NCI-H2107 treated with DMSO at 0.1 percent for 48 hours (cell line): Measurements from ENCODE around the gene FOXA3.
A peak's percentile ranks its signal among the peaks of the same experiment; 100 is the strongest.

ENCODE experiments used
- DNase-seq: peaks from one replicate; lab custom pipeline; 2025; ENCODE audit not compliant: unreplicated experiment; lab: John Stamatoyannopoulos, UW

The FOXA3 gene

DNA sequence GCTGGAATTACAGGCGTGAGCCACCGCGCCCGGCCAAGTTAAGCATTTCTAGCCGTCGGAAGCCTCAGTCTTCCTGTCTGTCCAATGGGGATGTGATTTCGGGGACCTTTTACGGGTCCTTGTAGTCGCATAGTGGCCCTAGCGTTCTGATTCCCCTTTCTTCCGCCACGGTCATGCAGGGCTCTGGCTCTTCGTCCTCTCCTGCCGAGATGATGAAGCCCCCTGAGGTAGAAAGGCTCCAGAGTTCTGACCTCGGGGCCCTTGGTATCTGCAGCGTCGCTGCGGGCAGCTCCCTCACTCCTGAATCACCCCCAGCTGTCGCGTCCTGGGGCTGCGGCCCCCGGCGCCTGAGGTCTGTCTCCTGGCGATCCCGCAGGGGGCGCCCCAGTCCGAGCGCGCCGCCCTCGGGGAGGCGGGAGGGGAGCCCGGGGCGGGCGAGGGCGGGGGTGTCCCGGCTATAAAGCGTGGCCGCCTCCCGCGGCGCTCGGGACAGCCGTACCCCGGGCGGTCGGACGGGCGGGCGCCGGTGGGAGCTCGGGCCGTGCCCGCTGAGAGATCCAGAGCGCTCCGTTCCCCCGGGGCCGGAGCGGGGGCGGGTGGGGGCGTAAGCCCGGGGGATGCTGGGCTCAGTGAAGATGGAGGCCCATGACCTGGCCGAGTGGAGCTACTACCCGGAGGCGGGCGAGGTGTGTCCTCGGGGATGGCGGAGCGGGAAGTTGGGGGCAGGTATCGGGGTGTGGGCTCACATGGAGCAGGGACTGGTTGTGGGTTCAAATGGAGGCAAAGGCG, at the start of gene FOXA3:
Gene FOXA3, plus strand, starts transcription at position 487 of the 789 bp plus-strand sequence. Its CDS starts 131 bp downstream, at position 618.
- DNase-seq, result no peak

DNA sequence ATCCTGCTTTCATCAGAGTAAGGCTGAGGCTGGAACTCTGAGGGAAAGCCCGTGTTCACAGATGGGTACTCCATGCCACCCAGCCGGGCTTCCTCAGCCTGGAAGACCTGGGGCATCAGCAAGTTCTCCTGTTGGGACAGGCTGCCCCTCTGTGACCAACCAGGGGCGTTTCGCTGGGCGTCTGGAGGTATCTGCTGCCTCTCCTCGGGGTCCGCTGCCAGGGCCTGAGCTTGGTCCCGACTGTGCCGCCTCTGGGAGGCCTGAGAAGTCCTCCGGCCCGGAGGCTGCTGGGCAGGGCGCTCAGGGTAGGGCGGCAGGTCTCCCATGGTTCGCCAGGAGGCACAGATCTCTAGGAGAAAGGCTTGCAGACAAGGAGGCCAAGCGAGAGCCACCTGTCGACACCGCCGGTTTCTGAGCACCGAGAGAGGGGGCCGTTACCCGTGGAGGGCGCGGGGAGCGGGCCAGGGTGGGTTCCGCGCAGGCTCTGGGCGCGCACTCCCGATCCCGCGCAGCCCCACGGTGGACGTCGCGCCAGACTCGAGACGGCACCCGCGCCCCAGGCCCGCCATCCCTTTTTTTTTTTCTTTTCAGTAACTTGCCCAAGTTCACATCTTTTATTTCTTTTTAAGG, 49.2 kb upstream of the FOXA3 start, which contains the start of gene RSPH6A:
Gene RSPH6A, minus strand, starts transcription at position 458 of the 630 bp plus-strand sequence. Its CDS starts 132 bp downstream, at position 326.
- DNase-seq, result no peak

DNA sequence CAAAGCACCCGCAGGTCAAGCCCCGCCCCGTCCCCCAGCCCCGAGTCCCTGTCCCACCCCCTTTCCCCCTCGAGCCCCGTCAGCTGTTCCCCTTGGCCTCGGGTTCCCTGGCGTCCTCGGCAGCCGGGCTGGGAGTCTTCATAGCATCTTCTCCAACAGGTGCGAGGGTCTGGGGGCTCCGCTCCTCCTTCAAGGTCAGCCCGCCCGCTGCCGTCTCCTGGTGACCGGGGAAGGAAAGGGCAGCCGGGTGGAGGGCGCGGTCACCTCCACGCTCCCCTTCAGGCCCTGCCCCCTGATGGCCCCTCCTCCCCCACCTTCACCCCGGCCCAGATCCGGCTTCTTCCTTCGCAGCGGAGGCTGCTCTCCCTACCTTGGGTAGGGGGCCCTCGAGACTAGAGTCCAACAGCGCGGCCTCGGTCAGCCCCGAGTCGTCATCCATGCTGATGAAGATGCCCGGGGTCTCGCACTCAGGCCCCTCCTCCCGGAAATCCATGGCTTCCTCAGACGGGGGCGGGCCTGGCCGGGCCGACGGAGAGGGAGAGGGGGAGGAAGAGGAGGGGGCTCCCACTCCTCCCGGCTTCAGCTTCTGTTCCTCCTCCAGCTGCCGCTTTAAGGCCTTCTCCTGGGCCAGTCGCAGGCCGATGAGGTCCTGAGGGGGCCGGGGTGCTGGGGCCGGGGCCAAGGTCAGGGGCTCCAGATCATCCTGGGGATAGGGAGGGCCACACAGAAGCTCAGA, 48.5 kb upstream of the FOXA3 start:
- no peak for DNase-seq

DNA sequence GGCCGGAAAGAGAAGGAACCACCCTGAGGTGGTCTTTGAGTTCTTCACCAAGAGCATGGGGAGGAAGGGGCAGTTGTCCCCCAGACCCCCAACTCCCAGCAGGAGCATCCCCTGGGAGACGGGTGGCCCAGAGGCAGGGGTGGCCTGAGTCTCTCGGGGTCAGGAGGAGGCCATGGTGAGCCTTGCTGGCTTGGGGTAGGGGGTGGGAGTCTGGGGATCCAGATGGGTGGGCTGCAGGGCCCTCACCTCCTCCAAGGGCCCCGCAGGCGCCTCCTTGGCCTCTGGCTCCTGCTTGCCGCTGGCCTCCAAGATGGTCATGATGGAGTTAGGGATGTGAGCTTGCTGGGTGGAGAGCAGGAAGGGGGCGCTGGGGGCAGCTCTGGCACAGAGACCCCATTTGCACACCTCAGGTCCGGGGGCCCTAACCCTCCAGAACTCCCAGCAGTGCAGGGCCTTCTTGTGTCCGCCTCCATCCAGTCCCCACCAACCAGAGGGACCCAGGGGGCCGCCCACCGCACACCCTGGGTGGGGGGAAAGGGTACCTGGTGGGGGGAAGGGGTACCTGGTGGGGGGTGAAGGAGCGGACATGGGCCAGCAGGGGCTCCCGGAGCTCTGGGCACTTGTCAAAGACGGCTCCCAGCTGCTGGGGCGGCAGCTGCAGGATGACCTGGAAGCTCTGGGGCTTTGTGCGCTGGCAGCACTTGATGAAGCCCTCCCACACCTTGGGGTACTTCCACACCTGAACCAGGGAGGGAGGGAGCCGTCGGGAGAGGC, 47.7 kb upstream of the FOXA3 start:
- DNase-seq, result no peak

DNA sequence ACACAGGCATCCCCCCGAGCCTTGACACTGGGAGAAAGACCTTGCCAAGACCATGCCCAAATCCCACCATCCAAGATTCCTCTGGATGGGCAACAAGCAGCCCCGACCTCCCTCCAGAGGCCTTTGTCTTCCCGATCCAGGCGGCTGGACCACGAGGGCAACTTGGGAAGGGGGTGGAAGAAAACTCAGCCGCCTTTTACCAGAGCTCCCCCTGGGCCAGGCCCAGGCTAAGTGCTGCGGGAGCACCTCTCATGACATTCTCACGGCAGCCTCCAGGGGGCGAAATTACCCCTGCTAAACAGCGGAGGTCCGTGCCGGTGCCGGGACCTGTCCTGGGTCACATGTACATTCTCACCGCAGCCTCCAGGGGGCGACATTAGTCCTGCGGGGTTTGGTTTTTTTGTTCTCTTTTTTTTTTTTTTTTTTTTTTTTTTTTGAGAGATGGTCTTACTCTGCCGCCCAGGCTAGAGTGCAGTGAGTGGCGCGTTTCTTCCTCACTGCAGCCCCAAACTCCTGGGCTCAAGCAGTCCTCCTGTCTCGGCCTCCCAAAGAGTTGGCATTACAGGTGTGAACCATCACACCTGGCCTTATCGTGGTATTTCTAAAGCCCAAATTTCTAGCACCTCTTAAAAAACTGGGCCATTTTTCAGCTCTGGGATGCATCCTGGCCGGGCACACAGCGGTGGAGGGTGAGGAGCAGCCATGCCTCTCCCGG, 47.0 kb upstream of the FOXA3 start:
- peak; percentile 78 for DNase-seq

DNA sequence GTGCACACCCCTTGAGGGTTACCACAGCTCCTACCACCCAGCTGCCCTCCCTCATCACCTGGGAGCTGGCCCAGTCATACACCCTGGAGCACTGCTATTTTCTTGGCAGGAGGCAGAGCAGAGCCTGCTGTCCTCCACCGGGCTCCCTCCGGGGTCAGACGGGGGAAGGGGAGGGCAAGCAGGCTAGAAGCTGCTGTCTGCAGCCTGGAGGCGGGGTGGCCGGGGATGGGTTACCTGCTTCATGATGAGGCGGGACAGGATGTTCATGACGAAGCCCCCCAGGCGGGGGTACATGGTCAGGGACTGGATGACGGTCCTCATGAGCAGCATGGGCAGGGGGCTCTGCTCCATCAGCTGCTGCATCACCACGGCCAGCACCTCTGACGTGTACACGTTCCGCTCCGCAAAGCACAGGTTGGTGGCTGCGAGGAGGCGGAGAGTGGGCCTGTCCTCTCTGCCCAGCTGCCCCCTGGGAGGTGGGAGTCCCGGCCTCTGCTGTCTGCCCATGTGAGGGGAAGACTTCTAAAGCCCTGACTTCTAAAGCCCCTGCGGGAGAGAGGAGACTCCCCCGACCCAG, 46.3 kb upstream of the FOXA3 start:
- DNase-seq, result no peak

DNA sequence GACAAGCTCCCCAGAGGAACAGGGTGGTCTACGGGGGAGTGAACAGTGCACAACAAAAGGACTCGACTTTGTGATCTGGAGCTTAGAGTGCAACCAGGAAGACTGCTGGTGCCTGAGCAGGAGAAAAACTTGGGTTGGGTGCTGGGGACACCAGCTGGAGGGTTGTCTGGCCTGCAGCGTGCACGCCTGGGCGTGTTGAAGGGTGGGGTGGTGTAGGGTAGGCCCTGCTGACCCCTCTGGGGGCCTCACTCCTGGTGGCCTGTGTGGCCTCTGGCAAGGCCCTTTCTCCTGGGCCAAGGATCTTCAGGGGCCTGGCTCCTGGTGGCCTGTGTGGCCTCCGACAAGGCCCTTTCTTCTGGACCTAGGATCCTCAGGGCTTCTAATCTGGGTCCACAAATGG, 44.4 kb upstream of the FOXA3 start:
- no peak for DNase-seq

DNA sequence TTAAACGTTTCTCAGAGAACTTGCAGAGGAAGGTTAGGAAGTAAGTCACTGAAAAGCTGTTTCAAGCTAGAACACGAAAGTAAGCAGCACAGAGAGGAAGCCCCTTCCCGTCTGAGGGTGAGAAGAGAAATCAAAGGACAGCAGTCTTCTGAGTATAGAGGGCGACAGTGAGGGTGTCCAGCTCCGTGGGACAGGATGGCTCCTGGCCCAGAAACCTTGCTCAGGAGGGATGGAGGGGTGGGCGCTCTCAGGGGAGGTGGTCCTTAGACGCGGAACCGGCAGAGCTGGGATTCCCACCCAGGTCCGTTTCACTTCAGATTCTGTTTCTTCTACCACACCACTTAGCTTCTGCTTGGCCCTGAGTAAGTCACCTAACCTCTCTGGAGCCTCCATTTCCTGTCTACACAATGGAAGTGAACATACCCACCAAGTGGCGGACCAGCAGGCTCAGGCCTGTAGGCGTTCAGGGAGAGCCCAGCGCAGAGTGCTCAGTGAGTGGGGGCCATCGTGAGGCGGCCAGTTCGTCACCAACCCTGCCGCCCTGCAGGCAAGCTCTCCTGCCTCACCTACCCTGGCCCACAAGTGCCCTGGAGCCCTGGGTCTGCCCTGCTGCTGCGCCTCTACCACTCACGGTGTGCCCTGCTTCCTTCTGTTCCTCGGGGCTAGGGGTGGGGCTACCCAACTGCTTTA, 43.6 kb upstream of the FOXA3 start:
- DNase-seq, result no peak

DNA sequence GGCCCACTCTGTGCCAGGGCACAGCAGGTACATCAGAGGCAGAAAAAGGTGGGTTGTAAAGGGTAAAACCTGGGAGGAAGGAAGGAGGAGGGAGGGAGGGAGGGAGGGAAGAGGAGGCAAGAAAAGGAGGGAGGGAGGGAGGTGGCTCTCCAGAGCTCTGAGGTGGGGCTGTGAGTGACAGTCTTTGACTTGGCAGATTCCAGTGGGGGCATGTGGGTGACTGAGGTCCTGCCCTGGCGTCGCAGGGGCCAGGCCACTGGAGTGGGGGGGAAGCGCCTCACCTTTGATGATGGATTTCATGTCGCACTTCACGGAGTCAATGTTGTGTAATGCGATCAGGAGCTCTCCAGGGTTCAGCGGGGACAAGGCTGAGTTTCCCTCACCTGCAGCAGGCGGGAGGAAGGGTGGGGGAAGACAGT, 43.0 kb upstream of the FOXA3 start:
- no peak for DNase-seq

DNA sequence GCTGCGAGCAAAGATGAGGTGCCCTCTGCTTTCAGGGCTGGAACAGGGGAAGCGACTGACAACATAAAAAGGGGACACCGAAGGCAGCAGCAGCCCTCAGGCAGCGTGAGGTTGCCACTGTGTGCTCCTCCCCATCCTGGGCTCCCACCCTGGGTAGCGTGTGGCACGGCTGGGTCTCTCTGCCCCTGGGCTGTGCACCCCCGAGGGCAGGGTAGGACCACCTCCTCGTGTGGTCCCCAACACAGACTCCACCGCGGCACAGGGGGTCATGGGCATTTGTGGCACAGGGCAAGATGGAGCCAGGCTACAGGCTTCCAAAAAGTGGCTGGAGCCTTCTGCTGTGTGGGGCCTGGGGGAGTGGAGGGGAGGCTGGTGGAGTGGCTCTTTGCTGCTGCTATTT, 42.6 kb upstream of the FOXA3 start:
- no peak for DNase-seq

DNA sequence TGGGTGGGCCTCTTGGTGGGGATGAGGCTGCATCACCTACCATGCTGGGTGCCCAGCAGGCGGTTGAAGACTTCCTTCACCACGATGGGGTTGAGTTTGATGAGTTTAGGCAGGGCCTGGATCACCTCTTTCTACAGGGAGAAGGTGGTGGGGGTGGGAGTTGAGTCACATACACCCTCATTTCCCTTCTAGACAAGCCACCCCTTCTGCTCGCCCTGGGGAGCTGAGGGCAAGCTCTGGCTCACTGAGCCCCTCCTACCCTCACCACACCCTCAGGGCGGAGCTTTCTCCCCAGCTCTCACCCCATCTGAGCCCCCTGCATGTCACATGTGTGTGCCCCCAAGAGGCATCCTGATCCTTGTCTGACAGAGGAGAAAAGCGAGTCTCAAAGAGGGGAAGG, 41.4 kb upstream of the FOXA3 start:
- no peak for DNase-seq

DNA sequence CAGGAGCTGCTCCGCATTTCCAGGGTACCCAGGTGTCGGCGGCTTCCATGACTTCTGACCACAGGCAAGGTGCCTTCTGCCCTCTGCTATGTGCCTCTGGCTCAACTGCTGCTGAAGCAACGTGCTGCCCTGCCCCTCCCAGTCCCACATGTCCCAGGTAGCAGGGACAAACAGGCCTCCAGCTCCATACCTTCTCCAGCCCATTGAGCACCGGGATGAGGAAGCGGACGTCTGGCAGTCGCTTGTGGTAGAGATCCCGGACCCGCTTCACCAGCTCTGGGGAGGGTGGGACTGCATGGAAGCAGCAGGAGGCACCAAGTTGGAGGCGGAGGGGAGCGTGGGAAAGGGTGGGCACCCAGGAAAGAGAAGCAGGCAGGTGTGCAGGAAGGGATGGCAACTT, 40.9 kb upstream of the FOXA3 start:
- no peak for DNase-seq

DNA sequence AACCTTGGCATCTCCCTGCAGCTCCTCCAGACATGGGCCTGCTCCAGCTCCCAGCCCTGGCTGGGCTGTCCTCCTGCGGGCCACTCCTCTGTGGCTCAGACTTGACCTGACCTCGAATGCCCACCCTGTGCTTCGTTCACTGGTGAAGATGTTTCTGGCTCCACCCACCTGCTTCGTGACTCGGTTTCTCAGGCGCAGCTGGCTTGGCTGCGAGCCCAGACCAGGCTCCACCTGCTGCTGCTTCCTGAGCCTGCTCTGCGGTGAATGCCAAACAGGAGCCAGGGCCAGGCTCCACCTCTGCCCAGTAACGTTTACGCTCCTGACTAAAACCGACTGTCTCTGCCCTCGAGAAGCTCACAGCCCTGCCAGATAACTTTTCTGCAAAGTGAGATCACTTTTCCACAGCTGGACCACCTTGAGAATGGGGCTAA, 40.1 kb upstream of the FOXA3 start:
- peak; percentile 77 for DNase-seq

DNA sequence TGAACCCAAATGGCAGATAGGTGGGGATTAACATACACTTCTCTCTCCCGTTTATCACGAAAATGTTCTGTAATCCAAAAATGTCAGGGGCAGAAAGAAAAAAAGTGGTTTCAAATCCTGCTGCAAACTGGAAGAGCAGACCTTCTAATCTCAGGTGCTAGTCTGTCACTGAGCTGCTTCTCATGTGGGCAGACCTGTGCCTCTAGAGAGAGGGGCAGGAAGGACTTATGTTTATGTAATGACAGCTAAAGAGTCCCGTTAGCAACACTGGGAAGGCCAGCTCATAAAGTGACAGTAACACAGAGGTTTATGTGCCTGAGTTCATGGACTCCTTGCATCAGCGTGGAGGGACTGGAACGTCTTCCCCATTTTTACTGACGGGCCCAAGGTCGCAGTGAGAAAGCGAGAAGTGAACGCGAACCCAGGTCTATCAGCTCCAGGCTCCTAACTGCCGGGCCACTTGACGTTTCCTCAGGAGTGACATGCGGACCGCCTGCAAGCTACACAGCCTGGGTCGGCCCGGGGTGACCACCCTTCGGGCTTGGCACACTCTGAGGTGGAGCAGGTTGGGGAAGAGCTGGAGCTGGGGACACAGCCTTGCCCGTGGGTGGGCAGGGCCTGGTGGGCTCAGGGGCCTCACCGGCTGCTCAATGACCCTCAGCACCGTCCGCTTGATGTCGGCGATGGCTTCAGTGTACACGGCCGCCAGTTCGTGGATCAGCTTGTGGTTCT, 39.4 kb upstream of the FOXA3 start:
- DNase-seq, result no peak

DNA sequence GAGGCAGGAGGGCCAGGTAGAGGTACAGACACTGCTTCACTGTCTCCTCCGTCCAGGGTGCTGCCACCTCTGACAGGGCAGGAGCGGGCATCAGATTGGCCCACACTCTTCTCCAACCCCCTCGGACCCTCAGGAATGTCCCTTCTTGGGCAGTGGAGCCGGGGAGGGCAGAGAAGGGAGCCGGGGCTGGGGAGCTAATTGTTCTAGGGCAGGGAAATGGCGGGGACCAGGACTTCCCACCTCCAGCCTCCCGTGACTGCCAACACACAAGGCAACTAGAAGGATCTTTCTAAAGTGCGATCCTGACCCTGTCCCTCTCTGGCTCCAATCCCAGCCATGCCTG, 38.9 kb upstream of the FOXA3 start:
- DNase-seq, result no peak

DNA sequence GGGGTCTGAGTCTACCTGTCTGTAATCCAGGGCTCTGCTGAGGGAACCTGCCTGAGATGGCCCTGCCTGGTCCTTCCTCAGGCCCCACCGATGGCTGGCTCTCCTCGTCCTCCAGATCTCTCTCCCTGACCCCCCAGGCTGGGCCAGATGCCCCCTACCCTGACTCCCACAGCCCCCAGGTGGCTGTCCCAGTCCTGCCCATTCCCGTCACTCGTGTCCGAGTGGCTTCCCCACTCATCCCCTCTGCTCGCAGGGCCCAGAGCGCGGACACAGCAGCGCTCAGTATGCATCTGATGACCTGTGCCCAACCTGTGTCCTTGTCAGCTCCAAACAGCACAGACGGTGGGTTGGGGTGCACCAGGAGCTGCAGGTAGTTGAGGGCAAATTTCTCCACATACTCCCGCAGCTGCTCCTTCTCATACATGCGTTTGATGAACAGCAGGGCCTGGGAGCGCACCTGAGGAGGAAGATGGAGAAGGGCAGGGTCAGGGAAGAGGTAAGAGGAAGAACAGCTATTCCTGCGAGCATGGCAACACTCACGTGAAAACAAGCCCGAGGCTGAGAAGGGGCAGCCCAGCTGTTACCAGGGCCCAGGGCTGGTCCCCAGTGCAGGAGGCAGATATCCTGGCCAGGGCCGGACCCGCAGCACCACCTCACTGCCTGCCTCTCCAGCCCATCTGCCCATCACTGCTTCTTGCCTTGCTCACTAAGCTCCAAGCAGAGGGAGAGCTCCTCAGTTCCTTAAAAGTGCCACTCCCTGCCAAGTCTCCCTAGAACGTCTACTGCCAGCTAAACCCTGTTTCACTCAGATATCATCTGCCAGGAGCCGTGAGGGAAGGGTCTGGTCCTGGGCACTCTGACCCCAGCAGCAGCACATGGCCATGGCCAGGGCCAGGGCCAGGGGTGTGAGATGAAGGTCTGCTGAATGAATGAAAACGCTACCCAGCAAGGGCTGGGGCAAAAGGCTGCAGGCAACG, 37.9 kb upstream of the FOXA3 start:
- DNase-seq, result no peak

DNA sequence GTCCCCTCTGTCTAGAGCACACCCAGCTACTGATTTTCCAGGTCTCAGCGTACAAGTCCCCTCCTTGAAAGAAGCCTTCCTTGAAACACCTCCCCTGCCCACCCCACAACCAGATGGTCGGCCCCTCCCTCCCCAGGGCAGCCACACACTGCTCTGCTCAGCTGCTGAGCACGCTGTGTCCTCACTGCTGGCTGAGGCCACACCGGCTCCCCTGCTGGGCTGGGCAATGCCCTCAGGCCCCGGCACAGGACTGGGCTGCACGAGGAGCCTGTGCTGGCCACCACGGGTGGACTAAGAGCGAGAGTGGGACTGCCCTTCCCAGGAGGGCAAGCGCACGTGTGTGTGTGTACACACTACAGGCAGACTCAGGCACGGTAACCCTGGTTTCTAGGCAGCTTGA, 37.2 kb upstream of the FOXA3 start:
- DNase-seq, result no peak
